Measurements from ENCODE around the gene RPS3. TPM values are rescaled to one million over a fixed set of nuclear protein-coding genes. Genes with fewer than 3 reads are reported as not detected.

The RPS3 gene
- total and polyA plus RNA-seq, 2 donors (not counting 3 experiments of a cell fraction or from before 2014, with no cell fraction given): 2,973 to 3,734 TPM

GRCh38 chr11:75435571-75435925 lies 36.2 kb downstream of the RPS3 start:
- FAIRE-seq: no peak
- no peaks in the 10 kb centered on the region for H3K79me2 ChIP-seq (ENCODE audit: control insufficient read depth, insufficient read depth, low read length)
- no peak overlapping the region for H3K4me3 ChIP-seq (replicated peaks in 1 of 3; ENCODE audit: insufficient read depth in 1 of 3, low read depth in 1 of 3, low read length in 3 of 3)
- no peaks in the 10 kb centered on the region for H3K9me3 ChIP-seq (replicated peaks; ENCODE audit: control insufficient read depth, insufficient read depth, low read length)
- no peak overlapping the region for H2AFZ ChIP-seq (ENCODE audit: low read depth, low read length)
- no peaks in the 10 kb centered on the region for H4K20me1 ChIP-seq (replicated peaks; ENCODE audit: control insufficient read depth, extremely low read depth, insufficient read depth, low read length)
- no peak overlapping the region for H3K9ac ChIP-seq (replicated peaks; ENCODE audit: extremely low read depth, insufficient read depth, low read length)
- no peak overlapping the region for H3K4me2 ChIP-seq (ENCODE audit: insufficient read depth, low read length)
- dilution Hi-C loops (cut with MboI; ENCODE audit: extremely low pct_ligation_motif_present, low sequenced_read_pairs): no loop called here
- H3K9me1 ChIP-seq (replicated peaks; ENCODE audit: control insufficient read depth, extremely low read depth, insufficient read depth, low read length): no peaks in the 10 kb centered on the region
- no TSS peak for BruUV-seq (replicated peaks)
- POLR2A ChIA-PET: no interaction called here
- DNase-seq (ENCODE audit: low read depth, low spot score): no peak
- CTCF ChIA-PET: no interaction called here
- intact Hi-C loops (cut with micrococcal nuclease): no loop called here
- H3K4me1 ChIP-seq (ENCODE audit: control insufficient read depth, extremely low read depth, insufficient read depth, low read length): peaks cover 3% of the 10 kb centered on the region
- peaks cover 21 to 25% of the 10 kb centered on the region in 2 experiments for H3K27me3 ChIP-seq (ENCODE audit: control insufficient read depth in 2 of 2, insufficient read depth in 2 of 2, low read length in 2 of 2)
- H3K36me3 ChIP-seq (ENCODE audit: control insufficient read depth in 2 of 2, extremely low read depth in 1 of 2, insufficient read depth in 2 of 2, low read length in 2 of 2): peaks cover 0 to 34% of the 10 kb centered on the region in 2 experiments
- no peak for TF ChIP-seq GATA2 (IDR thresholded peaks at IDR 0.05; ENCODE audit: insufficient read depth, insufficient read length, low read depth, low read length)
- no peak for TF ChIP-seq FOS (IDR thresholded peaks at IDR 0.05; ENCODE audit: borderline replicate concordance, insufficient read depth, low read length)
- no peak for TF ChIP-seq EZH2 (IDR thresholded peaks at IDR 0.05; ENCODE audit: borderline replicate concordance, low read depth, low read length, severe bottlenecking)
- no peak for TF ChIP-seq POLR2A (IDR thresholded peaks at IDR 0.05; ENCODE audit: low read depth, low read length)
- no peak for TF ChIP-seq MYC (IDR thresholded peaks at IDR 0.05; ENCODE audit: low read depth, low read length)
- TF ChIP-seq CTCF (IDR thresholded peaks at IDR 0.05; ENCODE audit: extremely low read depth in 1 of 2, insufficient read depth in 1 of 2, low read depth in 1 of 2, low read length in 2 of 2): no peak
- TF ChIP-seq POLR2AphosphoS5 (IDR thresholded peaks at IDR 0.05; ENCODE audit: insufficient read depth, low read depth, low read length): no peak
- no peak for TF ChIP-seq JUN (IDR thresholded peaks at IDR 0.05; ENCODE audit: borderline replicate concordance, insufficient read depth, insufficient read length, low read depth)
- no peak for TF ChIP-seq MAX (IDR thresholded peaks at IDR 0.05; ENCODE audit: insufficient read depth, insufficient read length)
- no peak overlapping the region for H3K27ac ChIP-seq (ENCODE audit: insufficient read depth, low read depth, low read length)

Measured in endothelial cell of umbilical vein (primary cell).